GM04504 (cell line): Measurements from ENCODE around the gene ADAD1.
"Not testable (repeated sequence)": the region's sequence is repeated elsewhere in the genome, so short reads cannot be mapped to it uniquely, and the experiment has no call there.

Experiments used
- DNase-seq: peaks from one replicate; pipeline ENCODE4 v3.0.0-alpha.2; 2012; ENCODE audit warnings: low read depth

Gene ADAD1

DNA sequence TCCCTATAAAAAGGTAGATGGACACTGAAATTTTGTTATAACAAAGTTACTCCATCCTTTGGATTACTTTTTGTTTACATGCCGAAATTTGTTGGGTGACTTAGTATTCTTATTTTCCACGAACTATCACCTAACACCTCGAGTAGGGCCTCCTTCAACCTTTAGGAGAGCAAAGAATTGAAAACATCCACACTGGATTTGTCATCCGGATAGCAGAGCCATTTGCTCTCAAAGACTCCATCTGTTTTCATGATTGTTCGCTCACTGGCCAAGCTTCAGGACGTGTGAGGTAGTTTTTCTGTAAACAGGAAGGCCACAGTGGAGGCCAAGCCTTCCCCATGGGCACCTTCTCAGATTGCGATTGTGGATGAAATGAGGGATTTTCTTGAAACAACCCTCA lies at the start of gene ADAD1:
ADAD1 (plus strand) TSS at position 301 of the 400 bp plus-strand sequence. CDS start 1,059 bp downstream, outside the sequence.
- no peak for DNase-seq

DNA sequence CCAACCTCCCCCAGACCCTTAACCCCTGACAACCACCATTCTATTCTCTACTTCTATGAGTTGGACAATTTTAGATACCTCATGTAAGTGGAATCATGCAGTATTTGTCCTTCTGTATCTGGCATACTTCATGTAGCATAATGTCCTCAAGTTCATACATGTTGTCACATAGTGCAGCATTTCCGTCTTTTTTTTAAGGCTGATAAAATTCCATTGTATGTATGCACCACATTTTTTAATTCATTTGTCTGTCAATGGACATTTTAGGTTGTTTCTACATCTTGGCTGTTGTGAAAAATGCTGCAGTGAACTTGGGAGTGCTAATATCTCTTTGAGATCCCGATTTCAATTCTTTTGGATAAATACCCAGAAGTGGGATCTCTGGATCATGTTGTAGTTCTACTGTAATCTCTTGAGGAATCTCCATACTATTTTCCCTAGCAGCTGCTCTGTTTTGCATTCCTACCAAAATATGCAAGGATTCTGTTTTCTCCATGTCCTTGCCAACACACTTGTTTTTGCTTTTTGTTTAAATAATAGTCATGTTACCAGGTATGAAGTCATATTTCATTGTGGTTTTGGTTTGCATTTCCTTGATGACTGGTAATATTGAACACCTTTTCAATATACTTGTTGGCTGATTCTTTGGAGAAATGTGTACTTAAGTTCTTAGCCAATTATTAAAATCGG lies 48.8 kb upstream of the ADAD1 start:
- peak; percentile 25 for DNase-seq

GRCh38 chr4:122331195-122331594 lies 47.6 kb upstream of the ADAD1 start:
- DNase-seq = no peak

DNA sequence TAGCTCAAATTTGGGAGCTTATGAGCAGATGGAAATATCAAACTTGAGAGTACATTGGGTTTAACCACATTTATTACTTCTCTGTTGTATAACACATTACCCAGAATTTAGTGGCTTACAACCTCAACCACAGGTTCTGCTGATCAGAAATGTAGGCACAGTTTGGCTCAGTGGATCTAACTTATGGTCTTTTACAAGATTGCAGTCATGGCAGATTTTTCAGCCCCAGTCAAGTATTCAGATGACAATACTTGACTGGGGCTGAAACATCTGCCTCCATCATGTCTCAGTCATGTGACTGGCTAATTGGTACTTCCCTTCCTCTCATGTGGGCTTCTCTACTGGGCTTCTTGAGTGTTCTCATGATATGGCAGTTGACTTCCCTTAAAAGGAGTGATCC lies 44.0 kb upstream of the ADAD1 start:
- no peak for DNase-seq

DNA sequence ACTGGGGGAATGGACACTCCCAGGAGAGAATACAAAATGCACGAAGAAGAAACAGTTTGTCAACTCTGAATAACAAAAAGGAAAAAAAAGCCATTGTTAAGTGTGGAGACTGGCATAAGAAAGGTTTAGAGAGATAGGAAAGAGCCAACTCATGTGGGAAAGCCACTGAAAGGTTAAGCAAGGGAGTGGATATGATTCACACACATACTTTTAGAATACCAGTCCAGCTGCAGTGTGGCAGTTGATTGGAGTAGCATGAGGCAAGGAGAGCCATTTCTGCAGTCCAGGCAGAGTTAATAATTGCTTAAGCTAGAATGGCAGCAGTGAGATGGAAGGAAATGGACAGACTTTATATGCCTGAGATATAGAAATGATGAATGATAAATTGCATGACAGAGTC lies 36.9 kb upstream of the ADAD1 start:
- peak; percentile 66 for DNase-seq

GRCh38 chr4:122346036-122346435 lies 32.8 kb upstream of the ADAD1 start:
- DNase-seq = no peak

DNA sequence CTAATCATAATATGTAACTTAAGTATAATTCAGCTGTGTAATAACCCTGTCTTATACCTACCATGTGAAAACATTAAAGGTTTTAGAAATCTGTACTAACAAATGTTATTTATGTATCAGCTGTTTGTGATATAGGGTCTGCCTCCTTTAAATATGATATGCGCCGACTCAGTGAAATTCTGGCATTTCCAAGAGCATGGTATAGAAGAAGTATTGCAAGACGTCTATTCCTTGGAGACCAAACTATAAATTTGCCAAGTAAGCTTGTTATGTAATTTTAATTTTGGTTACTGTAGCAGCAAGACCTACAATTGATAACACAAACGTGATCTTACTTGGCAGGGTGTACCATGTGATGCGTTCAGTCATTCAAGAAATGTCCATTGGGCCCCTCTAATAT lies 32.3 kb upstream of the ADAD1 start:
- DNase-seq = no peak

DNA sequence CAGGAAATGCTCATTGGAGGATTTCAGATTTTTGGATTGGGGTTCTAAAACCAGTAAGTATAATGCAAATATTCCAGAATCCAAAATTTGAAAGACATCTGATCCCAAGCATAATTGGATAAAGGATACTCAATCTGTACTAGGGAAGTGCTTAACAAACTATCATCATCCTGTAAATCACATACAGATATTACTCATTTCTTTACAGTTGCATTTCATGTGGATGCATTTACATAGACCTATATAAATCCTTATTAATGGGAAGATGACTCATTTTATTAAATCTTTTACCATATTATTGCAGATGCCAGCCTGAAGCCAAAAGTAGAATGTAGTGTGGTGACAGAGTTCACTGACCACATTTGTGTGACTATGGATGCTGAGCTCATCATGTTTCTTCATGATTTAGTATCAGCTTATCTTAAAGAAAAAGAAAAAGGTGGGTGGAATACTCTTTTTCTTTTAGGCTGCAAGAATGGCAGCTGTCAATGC lies 22.4 kb upstream of the ADAD1 start:
- DNase-seq = no peak

DNA sequence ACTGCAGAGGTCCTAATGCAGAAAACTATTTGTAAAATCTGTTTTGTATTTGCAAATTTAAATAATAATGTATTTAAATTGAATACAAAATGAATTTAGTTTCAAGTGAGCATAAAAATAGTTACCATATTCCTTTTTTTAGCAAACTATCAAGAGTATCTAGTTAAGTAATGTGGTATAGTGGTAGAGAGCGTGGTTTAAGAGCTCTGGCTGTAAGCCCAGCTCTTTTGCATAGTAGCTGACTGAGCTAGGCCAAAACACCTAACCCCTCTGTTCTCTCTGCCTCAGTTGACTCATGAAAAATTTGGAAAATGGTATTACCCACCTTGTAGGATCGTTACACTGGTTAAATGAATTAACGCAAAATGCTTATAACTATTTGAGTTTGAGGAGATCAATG lies 18.1 kb upstream of the ADAD1 start:
- no peak for DNase-seq

DNA sequence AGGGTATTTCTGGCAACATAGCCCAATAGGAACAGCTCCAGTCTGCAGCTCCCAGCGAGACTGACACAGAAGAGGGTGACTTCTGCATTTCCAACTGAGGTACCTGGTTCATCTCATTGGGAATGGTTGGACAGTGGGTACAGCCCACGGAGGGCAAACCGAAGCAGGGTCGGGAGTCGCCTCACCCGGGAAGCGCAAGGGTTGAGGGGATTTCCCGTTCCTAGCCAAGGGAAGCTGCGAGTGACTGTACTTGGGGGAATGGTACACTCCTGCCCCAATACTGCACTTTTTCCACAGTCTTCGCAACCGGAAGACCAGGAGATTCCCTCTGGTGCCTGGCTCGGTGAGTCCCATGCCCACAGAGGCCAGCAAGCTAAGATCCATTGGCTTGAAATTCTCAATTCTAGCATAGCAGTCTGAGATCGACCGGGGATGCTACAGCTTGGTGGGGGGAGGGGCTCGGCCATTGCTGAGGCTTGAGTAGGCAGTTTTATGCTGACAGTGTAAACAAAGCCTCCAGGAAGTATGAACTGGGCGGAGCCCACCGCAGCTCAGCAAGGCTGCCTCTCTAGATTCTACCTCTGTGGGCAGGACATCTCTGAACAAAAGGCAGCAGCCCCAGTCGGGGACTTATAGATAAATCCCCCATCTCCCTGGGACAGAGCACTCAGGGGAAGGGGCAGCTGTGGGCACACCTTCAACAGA lies 14.0 kb upstream of the ADAD1 start:
- no peak for DNase-seq

DNA sequence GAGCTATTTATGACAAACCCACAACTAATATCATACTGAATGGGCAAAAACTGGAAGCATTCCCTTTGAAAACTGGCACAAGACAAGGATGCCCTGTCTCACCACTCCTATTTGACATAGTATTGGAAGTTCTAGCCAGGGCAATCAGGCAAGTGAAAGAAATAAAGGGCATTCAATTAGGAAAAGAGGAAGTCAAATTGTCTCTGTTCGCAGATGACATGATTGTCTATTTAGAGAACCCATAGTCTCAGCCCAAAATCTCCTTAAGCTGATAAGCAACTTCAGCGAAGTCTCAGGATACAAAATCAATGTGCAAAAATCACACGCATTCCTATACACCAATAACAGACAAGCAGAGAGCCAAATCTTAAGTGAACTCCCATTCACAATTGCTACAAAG lies 10.0 kb upstream of the ADAD1 start:
- DNase-seq = not testable (repeated sequence)

DNA sequence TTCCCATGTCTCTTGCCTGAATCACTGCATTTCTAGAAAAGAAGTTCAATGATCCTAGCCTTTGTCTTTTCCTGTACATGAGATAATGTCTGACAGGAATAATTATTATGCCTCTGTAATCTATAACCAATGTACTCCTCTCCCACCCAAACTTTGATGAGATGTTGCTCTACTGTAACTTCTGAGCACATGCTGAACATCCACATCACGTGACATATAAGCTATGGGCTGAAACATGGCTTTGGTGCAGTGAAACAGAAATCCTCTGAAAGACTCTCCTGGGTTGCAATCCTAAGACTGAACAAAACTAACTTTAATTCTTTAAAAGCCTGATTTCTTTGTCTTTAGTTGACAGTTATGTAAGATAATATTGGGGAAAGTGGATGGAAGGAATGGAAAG lies 1.5 kb upstream of the ADAD1 start:
- DNase-seq = no peak

GRCh38 chr4:122379239-122379638 lies 428 bp downstream of the ADAD1 start:
- DNase-seq = no peak

GRCh38 chr4:122383341-122383740 lies 4.5 kb downstream of the ADAD1 start:
- no peak for DNase-seq

DNA sequence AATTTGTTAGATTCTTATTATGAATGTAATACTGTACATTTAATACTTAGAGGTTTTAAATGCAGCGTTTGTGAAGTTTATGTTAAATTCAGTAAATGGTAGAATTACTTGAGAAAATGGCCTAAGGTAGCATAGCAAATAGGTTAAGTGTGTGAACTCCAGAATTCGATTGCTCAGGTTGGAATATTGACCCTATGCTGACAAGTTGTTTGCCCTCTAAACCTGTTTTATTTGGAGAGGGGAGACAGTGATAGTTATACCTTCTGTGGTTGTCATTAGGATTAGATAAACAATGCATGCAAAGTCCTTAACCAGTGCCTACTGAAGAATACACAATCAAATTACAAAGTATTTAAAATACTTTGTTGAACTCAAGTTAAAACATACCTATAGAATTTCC lies 5.4 kb downstream of the ADAD1 start:
- DNase-seq = no peak

- no peak for DNase-seq
Measured at GRCh38 chr4:122393276-122393675, 14.5 kb downstream of the ADAD1 start.

- no peak for DNase-seq
Measured at GRCh38 chr4:122403861-122404260, 25.1 kb downstream of the ADAD1 start.

- DNase-seq = no peak
Measured at GRCh38 chr4:122412547-122412946, 33.7 kb downstream of the ADAD1 start.

DNA sequence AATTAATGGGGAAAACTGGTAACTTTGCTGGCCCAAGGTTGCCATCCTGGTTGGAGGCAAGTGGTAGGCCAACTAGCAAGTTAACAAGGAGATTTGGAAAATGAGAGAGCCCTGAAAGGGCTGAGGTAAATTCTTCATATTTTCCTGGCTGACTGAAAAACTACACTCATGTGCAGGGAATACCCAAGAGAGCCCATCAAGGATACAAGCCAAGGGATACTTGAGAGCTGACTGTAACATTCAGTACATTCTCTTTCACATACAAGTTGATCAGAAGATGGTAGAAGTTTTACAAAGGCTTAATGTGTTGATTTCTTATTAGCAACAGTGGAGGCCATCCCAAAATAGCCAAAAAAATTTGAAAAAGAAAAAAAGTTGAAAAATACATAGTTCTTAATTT lies 44.4 kb downstream of the ADAD1 start:
- no peak for DNase-seq

DNA sequence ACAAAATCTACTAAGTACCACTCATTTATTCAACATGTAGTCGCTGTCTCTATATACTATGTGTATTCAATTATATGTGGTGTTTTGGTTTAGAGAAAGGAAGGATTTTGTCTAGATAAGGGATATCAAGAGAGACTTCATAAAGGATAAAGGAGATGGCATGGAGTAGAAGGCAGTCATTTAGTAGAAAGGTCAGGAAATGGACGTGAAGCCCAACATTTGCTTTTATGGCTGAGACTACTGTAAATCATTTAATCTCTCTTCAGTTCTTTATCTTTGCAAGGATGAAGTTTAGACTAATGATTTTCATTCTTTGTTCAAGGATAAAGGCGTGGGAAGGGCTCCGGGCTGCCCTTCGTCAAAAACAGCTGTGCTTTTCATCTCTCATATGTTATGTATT lies 52.5 kb downstream of the ADAD1 start:
- no peak for DNase-seq

DNA sequence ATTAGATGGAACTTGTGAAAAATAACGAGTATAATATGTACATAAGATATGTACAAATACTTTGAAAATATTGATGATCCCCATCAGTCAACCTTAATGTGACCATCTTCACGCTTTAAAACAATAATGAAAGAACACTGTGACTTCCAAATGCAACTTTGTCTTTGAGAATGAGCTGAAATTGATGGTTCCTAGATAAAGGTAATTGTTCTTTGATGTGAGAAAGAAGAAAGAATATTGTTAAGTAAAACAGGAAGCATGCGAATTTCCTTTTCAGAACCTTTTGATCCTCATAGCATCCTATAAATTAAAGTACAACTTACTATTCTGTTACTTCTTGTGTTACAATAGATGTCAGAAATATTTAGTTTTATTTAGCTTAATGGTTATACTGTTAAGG lies 55.5 kb downstream of the ADAD1 start:
- no peak for DNase-seq

- peak; percentile 5 for DNase-seq
Measured at GRCh38 chr4:122450847-122451246, 72.0 kb downstream of the ADAD1 start.

- DNase-seq = no peak
Measured at GRCh38 chr4:122453384-122453995, 74.7 kb downstream of the ADAD1 start.
